HCT116 (cell line): ENCODE data around the gene ZBTB16. TPM values are rescaled to one million over a fixed set of nuclear protein-coding genes. Genes with fewer than 3 reads are reported as not detected.

ENCODE experiments used
- ATAC-seq: fragments of 200-7000 bp; cut with Tn5 transposase; 2 replicates; pipeline ENCODE4 v1.9.1; 2020; ENCODE audit warnings: mild to moderate bottlenecking, moderate library complexity
- BruUV-seq: library from RNA; stranded (reverse); fragments of 400-500 nt; replicated peaks from 2 replicates; lab custom pipeline; 2021; lab: Mats Ljungman, UMichigan
- CTCF ChIA-PET: fragments of 300-600 bp; sonication (Branson Sonifier 250); formaldehyde crosslinking; loops from one replicate; lab custom pipeline; 2021; ENCODE audit warnings: antibody characterized with exemption; lab: Charles Lee
- POLR2A ChIA-PET: fragments of 300-600, 350-600 bp; sonication (Branson Sonifier 250); formaldehyde crosslinking; loops from one replicate; lab custom pipeline; 2021; ENCODE audit warnings: antibody characterized with exemption; lab: Charles Lee
- RAD21 ChIA-PET, 2 experiments: fragments of 300-600 bp; sonication (Branson Sonifier 250); formaldehyde crosslinking; loops; one replicate each; lab custom pipeline; 2023; ENCODE audit warnings: low total read pairs in 2 of 2; ENCODE audit not compliant: uncharacterized antibody in 2 of 2, unreplicated experiment in 2 of 2, low non-redundant PET in 1 of 2; lab: Charles Lee
- DNase-seq: peaks from one replicate; pipeline ENCODE4 v3.0.0-alpha.2; 2010; ENCODE audit warnings: low read depth, low spot score
- H2AFZ ChIP-seq: fragments of 200-600 bp; shearing (Covaris generic), sonication (generic); 2 replicates; pipeline ENCODE4 v1.6.1; 2017; ENCODE audit warnings: low read depth, mixed run types, mixed read lengths, antibody characterized with exemption, low read length; ENCODE audit not compliant: poor library complexity, severe bottlenecking
- H3K27ac ChIP-seq: 2 replicates; pipeline ENCODE4 v1.5.1; 2012; ENCODE audit warnings: low read depth, low read length
- H3K27me3 ChIP-seq: fragments of 200-600 bp; sonication (generic); 2 replicates; pipeline ENCODE4 v1.6.1; 2016; ENCODE audit warnings: mixed run types, low read length, mixed read lengths; ENCODE audit not compliant: insufficient read depth
- H3K36me3 ChIP-seq, 2 experiments: fragments of 200-500 bp in 1 of 2; fragments of 200-600 bp in 1 of 2; sonication (Bioruptor generic) in 1 of 2; sonication (generic) in 1 of 2; 2 replicates each; pipeline versions ENCODE4 v1.5.1 to v1.6.1; 2014 to 2016; ENCODE audit warnings: low read length in 2 of 2, inconsistent platforms in 1 of 2, mixed read lengths in 1 of 2, mixed run types in 1 of 2; ENCODE audit not compliant: insufficient read depth in 2 of 2, control insufficient read depth in 1 of 2
- H3K4me1 ChIP-seq, 2 experiments: fragments of 200-600 bp in 1 of 2; sonication (generic) in 1 of 2; 2 replicates each; pipeline versions ENCODE4 v1.5.1 to v1.6.1; 2012 to 2017; ENCODE audit warnings: low read length in 2 of 2, inconsistent platforms in 1 of 2, mild to moderate bottlenecking in 1 of 2, mixed read lengths in 1 of 2, mixed run types in 1 of 2, moderate library complexity in 1 of 2; ENCODE audit not compliant: insufficient read depth in 2 of 2, control insufficient read depth in 1 of 2
- H3K4me2 ChIP-seq: fragments of 200-600 bp; sonication (generic); 2 replicates; pipeline ENCODE4 v1.6.1; 2017; ENCODE audit warnings: mixed run types, low read length, mixed read lengths
- H3K4me3 ChIP-seq, 2 experiments: fragments of 200-600 bp in 1 of 2; sonication (generic) in 1 of 2; replicated peaks in 1 of 2; 2 replicates each; pipeline ENCODE4 v1.5.1; 2011 to 2016; ENCODE audit warnings: low read length in 2 of 2, control low read depth in 1 of 2, low read depth in 1 of 2, mild to moderate bottlenecking in 1 of 2, mixed read lengths in 1 of 2, mixed run types in 1 of 2
- H3K79me2 ChIP-seq: fragments of 200-600 bp; sonication (generic); 2 replicates; pipeline ENCODE4 v1.6.1; 2017; ENCODE audit warnings: mild to moderate bottlenecking, mixed run types, low read length, moderate library complexity, mixed read lengths; ENCODE audit not compliant: insufficient read depth
- H3K9ac ChIP-seq: fragments of 200-600 bp; sonication (generic); 2 replicates; pipeline ENCODE4 v1.6.1; 2016; ENCODE audit warnings: low read length, mixed read lengths
- H3K9me2 ChIP-seq: fragments of 200-600 bp; sonication (generic), shearing (Covaris generic); 2 replicates; pipeline ENCODE4 v1.6.1; 2017; ENCODE audit warnings: mixed run types, mild to moderate bottlenecking, moderate library complexity; ENCODE audit not compliant: insufficient read depth
- H3K9me3 ChIP-seq, 2 experiments: fragments of 200-500 bp in 1 of 2; fragments of 200-600 bp in 1 of 2; sonication (Bioruptor generic) in 1 of 2; sonication (generic) in 1 of 2; 2 replicates each; pipeline ENCODE4 v1.6.1; 2014 to 2017; ENCODE audit warnings: low read length in 2 of 2, mixed read lengths in 2 of 2, inconsistent platforms in 1 of 2, low read depth in 1 of 2, mild to moderate bottlenecking in 1 of 2, mixed run types in 1 of 2, moderate library complexity in 1 of 2; ENCODE audit not compliant: control insufficient read depth in 1 of 2, insufficient read depth in 1 of 2
- H4K20me1 ChIP-seq: fragments of 200-600 bp; sonication (generic), shearing (Covaris generic); 2 replicates; pipeline ENCODE4 v1.6.1; 2017; ENCODE audit warnings: mixed run types, mild to moderate bottlenecking, moderate library complexity; ENCODE audit not compliant: insufficient read depth
- CBX3 ChIP-seq: IDR thresholded peaks from 2 replicates; pipeline ENCODE4 v1.6.1; 2012; ENCODE audit warnings: low read depth
- EGR1 ChIP-seq: IDR thresholded peaks from 2 replicates; pipeline ENCODE4 v1.6.1; 2012; ENCODE audit warnings: low read depth
- EZH2 ChIP-seq: fragments of 200-600 bp; sonication (generic); IDR thresholded peaks from 2 replicates; pipeline ENCODE4 v1.6.1; 2017; ENCODE audit warnings: antibody characterized with exemption, mixed run types
- EZH2phosphoT487 ChIP-seq: fragments of 200-600 bp; IDR thresholded peaks from 2 replicates; pipeline ENCODE4 v1.6.1; 2018; ENCODE audit warnings: antibody characterized with exemption, borderline replicate concordance
- FOSL1 ChIP-seq: IDR thresholded peaks from 2 replicates; pipeline ENCODE4 v1.6.1; 2012; ENCODE audit warnings: low read depth
- JUND ChIP-seq: IDR thresholded peaks from 2 replicates; pipeline ENCODE4 v1.6.1; 2012
- POLR2A ChIP-seq: IDR thresholded peaks from 2 replicates; pipeline ENCODE4 v1.7.0; 2011; ENCODE audit warnings: borderline replicate concordance; ENCODE audit not compliant: insufficient read depth, insufficient read length; ENCODE audit errors: extremely low read depth
- POLR2AphosphoS5 ChIP-seq: IDR thresholded peaks from 2 replicates; pipeline ENCODE4 v1.6.1; 2011; ENCODE audit warnings: mild to moderate bottlenecking, low read depth, low read length, moderate library complexity
- RAD21 ChIP-seq: IDR thresholded peaks from 2 replicates; pipeline ENCODE4 v1.6.1; 2012; ENCODE audit warnings: low read depth, mild to moderate bottlenecking
- SP1 ChIP-seq: IDR thresholded peaks from 2 replicates; pipeline ENCODE4 v1.6.1; 2012; ENCODE audit warnings: low read depth
- SRF ChIP-seq: IDR thresholded peaks from 2 replicates; pipeline ENCODE4 v1.6.1; 2012; ENCODE audit warnings: low read depth
- TCF7L2 ChIP-seq: IDR thresholded peaks from 2 replicates; pipeline ENCODE4 v1.7.0; 2011; ENCODE audit warnings: borderline replicate concordance, inconsistent platforms; ENCODE audit not compliant: insufficient read depth, insufficient read length; ENCODE audit errors: extremely low read depth
- YY1 ChIP-seq: IDR thresholded peaks from 2 replicates; pipeline ENCODE4 v1.6.1; 2011; ENCODE audit warnings: low read length, low read depth, moderate library complexity, mild to moderate bottlenecking; ENCODE audit not compliant: insufficient replicate concordance; ENCODE audit errors: extremely low read depth
- ZFX ChIP-seq: fragments of 450-650 bp; IDR thresholded peaks from 2 replicates; pipeline ENCODE4 v1.6.1; 2017
- ZNF274 ChIP-seq: fragments of 200-500 bp; sonication (Bioruptor generic); IDR thresholded peaks from 2 replicates; pipeline ENCODE4 v1.6.1; 2014; ENCODE audit warnings: mild to moderate bottlenecking, low read depth, low read length, inconsistent platforms
- intact Hi-C: fragments of 100-400 bp; cut with micrococcal nuclease; formaldehyde crosslinking; loops from 2 replicates; pipeline ENCODE4 v1.10.0; 2022
- total RNA-seq: library from RNA; stranded (reverse); gene quantifications from one replicate; pipeline ENCODE4 v1.2.1, GENCODE V29; 2021; ENCODE audit not compliant: unreplicated experiment
- TF ChIP-seq, protein P1 (sequence below): IDR thresholded peaks from 2 replicates; pipeline ENCODE4 v1.6.1; 2012; ENCODE audit warnings: low read depth
- TF ChIP-seq, protein P2 (sequence below): IDR thresholded peaks from 2 replicates; pipeline ENCODE4 v1.6.1; 2011; ENCODE audit warnings: mild to moderate bottlenecking, low read length, moderate library complexity; ENCODE audit not compliant: insufficient replicate concordance; ENCODE audit errors: extremely low read depth
- TF ChIP-seq, protein P3 (sequence below), 3 experiments: fragments of 200-600 bp in 1 of 3; sonication (generic) in 1 of 3; IDR thresholded peaks in 2 of 3; conservative IDR thresholded peaks in 1 of 3; 2 replicates each; pipeline ENCODE4 v1.5.1; 2012 to 2017; ENCODE audit warnings: low read depth in 2 of 3, low read length in 2 of 3, antibody characterized with exemption in 1 of 3, borderline replicate concordance in 1 of 3, control low read depth in 1 of 3, mild to moderate bottlenecking in 1 of 3, mixed read lengths in 1 of 3, mixed run types in 1 of 3, moderate library complexity in 1 of 3; ENCODE audit not compliant: insufficient read depth in 1 of 3
- TF ChIP-seq, protein P4 (sequence below): IDR thresholded peaks from 2 replicates; pipeline ENCODE4 v1.6.1; 2012
- TF ChIP-seq, protein P5 (sequence below): IDR thresholded peaks from 2 replicates; pipeline ENCODE4 v1.6.1; 2012

Gene ZBTB16
- total RNA-seq, 1 experiment from 2014 or later: 0.30 TPM

DNA sequence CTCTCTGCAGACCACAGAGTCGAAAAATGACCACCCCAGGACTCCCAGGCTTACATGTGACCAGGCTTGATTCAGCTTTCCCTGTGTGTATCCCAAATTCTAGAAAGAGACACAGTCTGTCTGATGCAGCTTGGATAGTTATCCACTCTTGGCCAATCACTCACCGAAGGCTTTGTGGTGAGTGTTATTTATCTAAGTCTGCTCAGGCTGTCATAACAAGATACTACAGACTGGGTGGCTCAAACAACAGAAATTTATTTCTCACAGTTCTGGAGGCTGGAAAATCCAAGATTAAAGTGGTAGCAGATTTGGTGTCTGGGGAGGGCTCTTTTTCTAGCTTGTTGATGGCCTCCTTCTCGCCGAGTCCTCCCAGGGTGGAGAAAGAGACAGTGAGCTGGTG lies 63.2 kb downstream of the ZBTB16 start:
- CTCF ChIA-PET: no interaction called here
- Histone ChIP-seq H3K9me2 (no peaks in the 10 kb centered on the region), H3K4me3 (no peak overlapping the region), H3K27me3 (peaks cover 62% of the 10 kb centered on the region), H3K4me1 (no peaks in the 10 kb centered on the region), H3K36me3 (no peaks in the 10 kb centered on the region), H2AFZ (no peak overlapping the region), H3K27ac (no peak overlapping the region), H3K79me2 (no peaks in the 10 kb centered on the region), H4K20me1 (no peaks in the 10 kb centered on the region), H3K9ac (no peak overlapping the region), H3K4me2 (no peak overlapping the region), H3K9me3 (no peaks in the 10 kb centered on the region)
- no TSS peak for BruUV-seq
- intact Hi-C loops: no loop called here
- ATAC-seq (no peak), DNase-seq (no peak)
- POLR2A ChIA-PET: no interaction called here
- TF ChIP-seq, protein P1, sequence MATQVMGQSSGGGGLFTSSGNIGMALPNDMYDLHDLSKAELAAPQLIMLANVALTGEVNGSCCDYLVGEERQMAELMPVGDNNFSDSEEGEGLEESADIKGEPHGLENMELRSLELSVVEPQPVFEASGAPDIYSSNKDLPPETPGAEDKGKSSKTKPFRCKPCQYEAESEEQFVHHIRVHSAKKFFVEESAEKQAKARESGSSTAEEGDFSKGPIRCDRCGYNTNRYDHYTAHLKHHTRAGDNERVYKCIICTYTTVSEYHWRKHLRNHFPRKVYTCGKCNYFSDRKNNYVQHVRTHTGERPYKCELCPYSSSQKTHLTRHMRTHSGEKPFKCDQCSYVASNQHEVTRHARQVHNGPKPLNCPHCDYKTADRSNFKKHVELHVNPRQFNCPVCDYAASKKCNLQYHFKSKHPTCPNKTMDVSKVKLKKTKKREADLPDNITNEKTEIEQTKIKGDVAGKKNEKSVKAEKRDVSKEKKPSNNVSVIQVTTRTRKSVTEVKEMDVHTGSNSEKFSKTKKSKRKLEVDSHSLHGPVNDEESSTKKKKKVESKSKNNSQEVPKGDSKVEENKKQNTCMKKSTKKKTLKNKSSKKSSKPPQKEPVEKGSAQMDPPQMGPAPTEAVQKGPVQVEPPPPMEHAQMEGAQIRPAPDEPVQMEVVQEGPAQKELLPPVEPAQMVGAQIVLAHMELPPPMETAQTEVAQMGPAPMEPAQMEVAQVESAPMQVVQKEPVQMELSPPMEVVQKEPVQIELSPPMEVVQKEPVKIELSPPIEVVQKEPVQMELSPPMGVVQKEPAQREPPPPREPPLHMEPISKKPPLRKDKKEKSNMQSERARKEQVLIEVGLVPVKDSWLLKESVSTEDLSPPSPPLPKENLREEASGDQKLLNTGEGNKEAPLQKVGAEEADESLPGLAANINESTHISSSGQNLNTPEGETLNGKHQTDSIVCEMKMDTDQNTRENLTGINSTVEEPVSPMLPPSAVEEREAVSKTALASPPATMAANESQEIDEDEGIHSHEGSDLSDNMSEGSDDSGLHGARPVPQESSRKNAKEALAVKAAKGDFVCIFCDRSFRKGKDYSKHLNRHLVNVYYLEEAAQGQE: no peak
- TF ChIP-seq, protein P2, sequence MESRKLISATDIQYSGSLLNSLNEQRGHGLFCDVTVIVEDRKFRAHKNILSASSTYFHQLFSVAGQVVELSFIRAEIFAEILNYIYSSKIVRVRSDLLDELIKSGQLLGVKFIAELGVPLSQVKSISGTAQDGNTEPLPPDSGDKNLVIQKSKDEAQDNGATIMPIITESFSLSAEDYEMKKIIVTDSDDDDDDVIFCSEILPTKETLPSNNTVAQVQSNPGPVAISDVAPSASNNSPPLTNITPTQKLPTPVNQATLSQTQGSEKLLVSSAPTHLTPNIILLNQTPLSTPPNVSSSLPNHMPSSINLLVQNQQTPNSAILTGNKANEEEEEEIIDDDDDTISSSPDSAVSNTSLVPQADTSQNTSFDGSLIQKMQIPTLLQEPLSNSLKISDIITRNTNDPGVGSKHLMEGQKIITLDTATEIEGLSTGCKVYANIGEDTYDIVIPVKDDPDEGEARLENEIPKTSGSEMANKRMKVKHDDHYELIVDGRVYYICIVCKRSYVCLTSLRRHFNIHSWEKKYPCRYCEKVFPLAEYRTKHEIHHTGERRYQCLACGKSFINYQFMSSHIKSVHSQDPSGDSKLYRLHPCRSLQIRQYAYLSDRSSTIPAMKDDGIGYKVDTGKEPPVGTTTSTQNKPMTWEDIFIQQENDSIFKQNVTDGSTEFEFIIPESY: no peak
- no peak for TF ChIP-seq CBX3
- no peak for TF ChIP-seq ZFX
- TF ChIP-seq TCF7L2: no peak
- TF ChIP-seq, protein P3, sequence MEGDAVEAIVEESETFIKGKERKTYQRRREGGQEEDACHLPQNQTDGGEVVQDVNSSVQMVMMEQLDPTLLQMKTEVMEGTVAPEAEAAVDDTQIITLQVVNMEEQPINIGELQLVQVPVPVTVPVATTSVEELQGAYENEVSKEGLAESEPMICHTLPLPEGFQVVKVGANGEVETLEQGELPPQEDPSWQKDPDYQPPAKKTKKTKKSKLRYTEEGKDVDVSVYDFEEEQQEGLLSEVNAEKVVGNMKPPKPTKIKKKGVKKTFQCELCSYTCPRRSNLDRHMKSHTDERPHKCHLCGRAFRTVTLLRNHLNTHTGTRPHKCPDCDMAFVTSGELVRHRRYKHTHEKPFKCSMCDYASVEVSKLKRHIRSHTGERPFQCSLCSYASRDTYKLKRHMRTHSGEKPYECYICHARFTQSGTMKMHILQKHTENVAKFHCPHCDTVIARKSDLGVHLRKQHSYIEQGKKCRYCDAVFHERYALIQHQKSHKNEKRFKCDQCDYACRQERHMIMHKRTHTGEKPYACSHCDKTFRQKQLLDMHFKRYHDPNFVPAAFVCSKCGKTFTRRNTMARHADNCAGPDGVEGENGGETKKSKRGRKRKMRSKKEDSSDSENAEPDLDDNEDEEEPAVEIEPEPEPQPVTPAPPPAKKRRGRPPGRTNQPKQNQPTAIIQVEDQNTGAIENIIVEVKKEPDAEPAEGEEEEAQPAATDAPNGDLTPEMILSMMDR (IDR thresholded peaks at IDR 0.05 in 2 of 3, conservative IDR thresholded peaks at IDR 0.05 in 1 of 3; ENCODE audit: borderline replicate concordance in 1 of 3, insufficient read depth in 1 of 3, low read depth in 2 of 3, low read length in 2 of 3): no peak
- no peak for TF ChIP-seq FOSL1
- no peak for TF ChIP-seq YY1
- TF ChIP-seq, protein P4, sequence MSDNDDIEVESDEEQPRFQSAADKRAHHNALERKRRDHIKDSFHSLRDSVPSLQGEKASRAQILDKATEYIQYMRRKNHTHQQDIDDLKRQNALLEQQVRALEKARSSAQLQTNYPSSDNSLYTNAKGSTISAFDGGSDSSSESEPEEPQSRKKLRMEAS: no peak
- no peak for TF ChIP-seq POLR2A
- no peak for TF ChIP-seq JUND
- TF ChIP-seq POLR2AphosphoS5: no peak
- TF ChIP-seq ZNF274: no peak
- TF ChIP-seq RAD21: no peak
- TF ChIP-seq, protein P5, sequence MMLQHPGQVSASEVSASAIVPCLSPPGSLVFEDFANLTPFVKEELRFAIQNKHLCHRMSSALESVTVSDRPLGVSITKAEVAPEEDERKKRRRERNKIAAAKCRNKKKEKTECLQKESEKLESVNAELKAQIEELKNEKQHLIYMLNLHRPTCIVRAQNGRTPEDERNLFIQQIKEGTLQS: no peak
- TF ChIP-seq EGR1: no peak
- no peak for TF ChIP-seq EZH2
- no peak for TF ChIP-seq SRF
- no peak for TF ChIP-seq SP1
- no peak for TF ChIP-seq EZH2phosphoT487
- TF ChIP-seq, all 23 proteins: peak for 0
- RAD21 ChIA-PET: no interaction called here
